Measurements from ENCODE around the gene ALDH1L1.

ALDH1L1 gene

DNA sequence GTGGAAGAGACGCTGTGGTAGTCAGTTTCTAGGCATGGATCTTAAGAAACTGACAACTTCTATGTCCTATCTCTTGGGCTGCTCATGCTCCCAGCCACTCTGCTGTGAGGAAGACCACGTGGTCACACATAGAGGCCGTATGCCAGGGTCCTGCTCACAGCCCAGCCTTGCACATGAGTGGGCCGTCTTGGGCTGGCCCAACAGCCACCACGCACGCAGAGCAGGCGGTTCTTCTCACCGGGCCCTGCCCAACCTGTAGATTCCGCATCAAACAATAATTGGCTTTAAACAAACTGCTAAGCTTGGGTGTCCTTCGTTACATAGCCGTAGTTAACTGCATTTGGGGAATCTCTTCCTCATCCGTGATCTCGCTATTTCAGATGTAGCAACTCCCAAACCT lies 122.5 kb downstream of the ALDH1L1 start:
- Histone ChIP-seq H3F3A (ENCODE audit: insufficient read depth) (no peaks in the 10 kb centered on the region), H3K9me2 (replicated peaks; ENCODE audit: insufficient read depth, low read length) (no peaks in the 10 kb centered on the region), H2AFZ (ENCODE audit: low read depth, low read length, severe bottlenecking) (no peak overlapping the region), H3K36me3 (ENCODE audit: low read length) (no peaks in the 10 kb centered on the region), H3K9ac (ENCODE audit: low read length) (no peak overlapping the region), H3K79me2 (ENCODE audit: insufficient read depth, low read length) (no peaks in the 10 kb centered on the region), H3K27me3 (ENCODE audit: low read length) (no peaks in the 10 kb centered on the region), H3K9me3 (ENCODE audit: insufficient read depth, low read length) (no peaks in the 10 kb centered on the region), H4K20me1 (ENCODE audit: low read depth, low read length) (no peaks in the 10 kb centered on the region), H3K27ac (ENCODE audit: low read depth, low read length) (no peak overlapping the region), H3K4me3 (ENCODE audit: insufficient read depth, low read length, poor library complexity, severe bottlenecking) (no peak overlapping the region), H3K4me2 (ENCODE audit: low read depth, low read length, poor library complexity, severe bottlenecking) (no peak overlapping the region)
- no peak for TF ChIP-seq EZH2phosphoT487 (conservative IDR thresholded peaks at IDR 0.05; ENCODE audit: low read length)
- TF ChIP-seq, protein P1, sequence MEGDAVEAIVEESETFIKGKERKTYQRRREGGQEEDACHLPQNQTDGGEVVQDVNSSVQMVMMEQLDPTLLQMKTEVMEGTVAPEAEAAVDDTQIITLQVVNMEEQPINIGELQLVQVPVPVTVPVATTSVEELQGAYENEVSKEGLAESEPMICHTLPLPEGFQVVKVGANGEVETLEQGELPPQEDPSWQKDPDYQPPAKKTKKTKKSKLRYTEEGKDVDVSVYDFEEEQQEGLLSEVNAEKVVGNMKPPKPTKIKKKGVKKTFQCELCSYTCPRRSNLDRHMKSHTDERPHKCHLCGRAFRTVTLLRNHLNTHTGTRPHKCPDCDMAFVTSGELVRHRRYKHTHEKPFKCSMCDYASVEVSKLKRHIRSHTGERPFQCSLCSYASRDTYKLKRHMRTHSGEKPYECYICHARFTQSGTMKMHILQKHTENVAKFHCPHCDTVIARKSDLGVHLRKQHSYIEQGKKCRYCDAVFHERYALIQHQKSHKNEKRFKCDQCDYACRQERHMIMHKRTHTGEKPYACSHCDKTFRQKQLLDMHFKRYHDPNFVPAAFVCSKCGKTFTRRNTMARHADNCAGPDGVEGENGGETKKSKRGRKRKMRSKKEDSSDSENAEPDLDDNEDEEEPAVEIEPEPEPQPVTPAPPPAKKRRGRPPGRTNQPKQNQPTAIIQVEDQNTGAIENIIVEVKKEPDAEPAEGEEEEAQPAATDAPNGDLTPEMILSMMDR (IDR thresholded peaks at IDR 0.05; ENCODE audit: insufficient read depth, low read length, poor library complexity, severe bottlenecking) = no peak

DNA sequence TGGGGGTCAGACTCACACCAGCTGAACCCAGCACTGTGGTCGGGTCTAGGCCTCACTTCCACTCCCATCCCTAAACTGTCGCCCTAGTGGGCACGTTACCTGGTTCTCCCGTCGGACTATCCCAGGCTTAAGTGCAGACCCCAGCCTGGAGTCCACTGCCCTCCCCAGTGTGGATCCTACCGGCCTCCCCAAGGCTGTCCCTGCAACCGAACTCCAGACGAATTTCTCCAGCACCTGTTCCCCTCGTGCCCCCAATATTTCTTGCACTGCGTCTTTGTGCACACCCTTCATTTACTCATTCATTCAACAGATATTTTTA lies 122.9 kb downstream of the ALDH1L1 start:
- H2AFZ ChIP-seq (ENCODE audit: low read depth, low read length, severe bottlenecking) = no peak overlapping the region
- H3K27ac ChIP-seq (ENCODE audit: low read depth, low read length) = no peak overlapping the region
- H3K4me2 ChIP-seq (ENCODE audit: low read depth, low read length, poor library complexity, severe bottlenecking) = no peak overlapping the region
- H3K4me3 ChIP-seq (ENCODE audit: insufficient read depth, low read length, poor library complexity, severe bottlenecking) = no peak overlapping the region
- no peaks in the 10 kb centered on the region for H3F3A ChIP-seq (ENCODE audit: insufficient read depth)
- TF ChIP-seq, protein P1 (IDR thresholded peaks at IDR 0.05; ENCODE audit: insufficient read depth, low read length, poor library complexity, severe bottlenecking) = no peak
- TF ChIP-seq EZH2phosphoT487 (conservative IDR thresholded peaks at IDR 0.05; ENCODE audit: low read length) = no peak
- H3K9ac ChIP-seq (ENCODE audit: low read length) = no peak overlapping the region
- no peaks in the 10 kb centered on the region for H3K36me3 ChIP-seq (ENCODE audit: low read length)
- no peaks in the 10 kb centered on the region for H3K79me2 ChIP-seq (ENCODE audit: insufficient read depth, low read length)
- no peaks in the 10 kb centered on the region for H3K9me3 ChIP-seq (ENCODE audit: insufficient read depth, low read length)
- no peaks in the 10 kb centered on the region for H3K27me3 ChIP-seq (ENCODE audit: low read length)
- no peaks in the 10 kb centered on the region for H3K9me2 ChIP-seq (replicated peaks; ENCODE audit: insufficient read depth, low read length)
- H4K20me1 ChIP-seq (ENCODE audit: low read depth, low read length) = no peaks in the 10 kb centered on the region

DNA sequence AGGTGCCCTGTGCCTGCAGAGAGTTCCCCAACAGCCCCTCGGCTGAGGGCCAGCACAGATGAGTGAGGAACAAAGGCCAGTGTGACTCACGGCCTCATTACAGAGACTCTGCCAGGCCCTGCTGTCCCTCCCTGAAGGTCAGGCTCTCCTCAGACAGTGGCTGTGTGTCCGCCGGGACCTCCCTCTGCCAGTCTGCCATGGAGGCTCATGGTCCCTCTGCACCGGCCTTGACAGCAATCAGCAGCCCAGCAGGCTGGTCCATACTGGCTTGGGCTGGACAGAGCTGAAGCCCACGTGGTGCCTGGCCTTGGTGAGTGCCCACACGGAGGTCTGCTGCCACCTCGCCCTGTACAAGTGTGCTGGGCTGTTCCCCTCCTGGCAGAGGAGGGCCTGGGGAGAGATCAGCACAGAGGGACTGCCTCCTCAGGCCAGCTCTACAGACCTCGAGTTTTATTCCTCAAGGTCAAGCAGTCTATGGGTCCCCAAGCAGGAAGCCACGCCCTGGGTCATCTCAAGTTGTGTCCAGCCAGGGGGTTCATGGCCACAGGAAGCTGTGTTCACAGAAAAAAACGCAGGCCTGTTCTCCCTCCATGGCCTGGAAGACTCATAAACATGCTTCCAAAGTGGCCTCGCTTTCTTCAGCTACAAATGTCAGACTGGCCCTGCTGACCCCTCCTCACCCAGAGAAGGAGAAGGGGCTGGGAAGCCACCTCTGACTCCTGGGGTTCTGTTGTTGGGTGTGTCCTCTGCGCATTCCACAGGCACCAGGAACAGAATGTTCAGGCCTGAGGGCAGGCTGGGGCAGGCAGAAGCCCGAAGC lies 123.5 kb downstream of the ALDH1L1 start:
- Histone ChIP-seq H3K9me3 (ENCODE audit: insufficient read depth, low read length) (no peaks in the 10 kb centered on the region), H3K9ac (ENCODE audit: low read length) (no peak overlapping the region), H3K79me2 (ENCODE audit: insufficient read depth, low read length) (no peaks in the 10 kb centered on the region), H3K36me3 (ENCODE audit: low read length) (no peaks in the 10 kb centered on the region), H3K4me2 (ENCODE audit: low read depth, low read length, poor library complexity, severe bottlenecking) (no peak overlapping the region), H3K4me3 (ENCODE audit: insufficient read depth, low read length, poor library complexity, severe bottlenecking) (no peak overlapping the region), H3F3A (ENCODE audit: insufficient read depth) (no peaks in the 10 kb centered on the region), H3K9me2 (replicated peaks; ENCODE audit: insufficient read depth, low read length) (no peaks in the 10 kb centered on the region), H2AFZ (ENCODE audit: low read depth, low read length, severe bottlenecking) (no peak overlapping the region), H4K20me1 (ENCODE audit: low read depth, low read length) (no peaks in the 10 kb centered on the region), H3K27ac (ENCODE audit: low read depth, low read length) (no peak overlapping the region), H3K27me3 (ENCODE audit: low read length) (no peaks in the 10 kb centered on the region)
- TF ChIP-seq, protein P1 (IDR thresholded peaks at IDR 0.05; ENCODE audit: insufficient read depth, low read length, poor library complexity, severe bottlenecking) = no peak
- no peak for TF ChIP-seq EZH2phosphoT487 (conservative IDR thresholded peaks at IDR 0.05; ENCODE audit: low read length)

Measured in SU-DHL-6 (cell line).